Ovary (tissue), 3 donors: ENCODE results near the gene FAM222B.
"Not testable (repeated sequence)": the region's sequence is repeated elsewhere in the genome, so short reads cannot be mapped to it uniquely, and the experiment has no call there.

Source experiments
- EP300 ChIP-seq: sonication (generic); formaldehyde crosslinking; IDR thresholded peaks from one replicate; pipeline ENCODE4 v1.6.1; 2017; ENCODE audit warnings: antibody characterized with exemption
- POLR2A ChIP-seq: fragments of 450-650 bp; IDR thresholded peaks from one replicate; pipeline ENCODE4 v1.6.1; 2017; ENCODE audit warnings: antibody characterized with exemption, mild to moderate bottlenecking, moderate library complexity
- TF ChIP-seq, protein P1 (sequence below), 3 donors: fragments of 450-650 bp in 2 of 3; fragments of 200-600 bp in 1 of 3; IDR thresholded peaks; one replicate each; pipeline versions ENCODE4 v1.5.1 to v1.8.0; 2016 to 2022; ENCODE audit warnings: antibody characterized with exemption in 3 of 3, mild to moderate bottlenecking in 1 of 3
- donor health status: DM: no; HTN: no; CAD: no.

DNA sequence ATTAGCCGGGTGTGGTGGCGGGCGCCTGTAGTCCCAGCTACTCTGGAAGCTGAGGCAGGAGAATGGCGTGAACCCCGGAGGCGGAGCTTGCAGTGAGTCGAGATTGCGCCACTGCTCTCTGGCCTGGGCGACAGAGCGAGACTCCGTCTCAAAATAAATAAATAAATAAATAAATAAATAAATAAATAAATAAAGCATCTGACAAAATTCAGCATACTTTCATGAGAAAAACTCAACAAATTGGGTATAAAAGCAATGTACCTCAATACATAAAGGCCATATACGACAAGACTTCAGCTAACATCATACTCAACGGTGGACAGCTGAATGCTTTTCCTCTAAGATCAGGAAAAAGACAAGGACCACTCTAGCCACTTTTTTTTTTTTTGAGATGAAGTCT, 63.0 kb downstream of the FAM222B start:
- TF ChIP-seq, protein P1, sequence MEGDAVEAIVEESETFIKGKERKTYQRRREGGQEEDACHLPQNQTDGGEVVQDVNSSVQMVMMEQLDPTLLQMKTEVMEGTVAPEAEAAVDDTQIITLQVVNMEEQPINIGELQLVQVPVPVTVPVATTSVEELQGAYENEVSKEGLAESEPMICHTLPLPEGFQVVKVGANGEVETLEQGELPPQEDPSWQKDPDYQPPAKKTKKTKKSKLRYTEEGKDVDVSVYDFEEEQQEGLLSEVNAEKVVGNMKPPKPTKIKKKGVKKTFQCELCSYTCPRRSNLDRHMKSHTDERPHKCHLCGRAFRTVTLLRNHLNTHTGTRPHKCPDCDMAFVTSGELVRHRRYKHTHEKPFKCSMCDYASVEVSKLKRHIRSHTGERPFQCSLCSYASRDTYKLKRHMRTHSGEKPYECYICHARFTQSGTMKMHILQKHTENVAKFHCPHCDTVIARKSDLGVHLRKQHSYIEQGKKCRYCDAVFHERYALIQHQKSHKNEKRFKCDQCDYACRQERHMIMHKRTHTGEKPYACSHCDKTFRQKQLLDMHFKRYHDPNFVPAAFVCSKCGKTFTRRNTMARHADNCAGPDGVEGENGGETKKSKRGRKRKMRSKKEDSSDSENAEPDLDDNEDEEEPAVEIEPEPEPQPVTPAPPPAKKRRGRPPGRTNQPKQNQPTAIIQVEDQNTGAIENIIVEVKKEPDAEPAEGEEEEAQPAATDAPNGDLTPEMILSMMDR (IDR thresholded peaks at IDR 0.05), result not testable (repeated sequence)
- TF ChIP-seq POLR2A, EP300: not testable (repeated sequence)
